ENCODE measurements around the gene OGFOD1. TPM values are rescaled to one million over a fixed set of nuclear protein-coding genes. Genes with fewer than 3 reads are reported as not detected.

OGFOD1 gene
- total and polyA plus RNA-seq, 2 of the 13 experiments (the other 11 are each of a cell fraction or from before 2014, with no cell fraction given) = 35.2 to 81.3 TPM

DNA sequence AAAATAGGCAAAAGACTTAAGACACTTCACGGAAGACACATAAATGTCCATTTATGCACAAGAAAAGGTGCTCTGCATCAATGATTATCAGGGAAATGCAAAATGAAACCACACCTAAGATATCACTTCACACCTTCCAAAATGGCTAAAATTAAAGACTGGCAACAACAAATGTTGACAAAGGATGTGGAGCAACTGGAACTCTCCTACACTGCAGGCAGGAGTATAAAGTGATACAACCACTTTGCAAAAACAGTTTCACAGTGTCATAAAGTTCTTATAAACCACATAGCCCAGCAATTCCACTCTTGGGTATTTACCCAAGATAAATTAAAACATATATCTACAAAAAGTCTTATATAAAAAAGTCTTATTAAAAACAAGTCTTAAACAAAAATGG is 60.7 kb downstream of the OGFOD1 start:
- Histone ChIP-seq H3K9me3 (ENCODE audit: low read length) (no peaks in the 10 kb centered on the region), H3K27ac (ENCODE audit: extremely low read length, insufficient read depth, low read length) (no peak overlapping the region), H3K9ac (ENCODE audit: insufficient read depth, low read depth, low read length) (no peak overlapping the region), H3K36me3 (replicated peaks in 1 of 2; ENCODE audit: control insufficient read depth in 1 of 2, insufficient read depth in 2 of 2, low read length in 2 of 2) (peaks cover 5 to 31% of the 10 kb centered on the region in 2 experiments), H4K20me1 (ENCODE audit: insufficient read depth, low read length) (no peaks in the 10 kb centered on the region), H3K4me2 (ENCODE audit: low read depth, low read length) (no peak overlapping the region), H3K27me3 (ENCODE audit: control insufficient read depth in 1 of 2, insufficient read depth in 2 of 2, low read length in 2 of 2) (no peaks in the 10 kb centered on the region), H3K79me2 (ENCODE audit: insufficient read depth, low read length) (no peaks in the 10 kb centered on the region), H2AFZ (ENCODE audit: low read length) (no peak overlapping the region), H3K4me1 (ENCODE audit: insufficient read depth, low read length) (no peaks in the 10 kb centered on the region), H3K4me3 (replicated peaks in 1 of 3; ENCODE audit: insufficient read depth in 1 of 3, low read depth in 2 of 3, low read length in 3 of 3) (no peak overlapping the region)
- ChIA-PET CTCF (ENCODE audit: low intra/inter-chr PET ratio, low total read pairs) (no interaction called here), POLR2A (no interaction called here)
- intact Hi-C loops (cut with micrococcal nuclease; ENCODE audit: unreplicated experiment) = no loop called here
- DNase-seq (ENCODE audit: low spot score) = no peak
- no peak for FAIRE-seq
- in situ Hi-C loops (cut with HindIII; ENCODE audit: extremely low pct_ligation_motif_present, low pct_unique_long_range_greater_than_20kb) = loop anchor here (10.0 kb wide), 1 partner anchor 193 kb away; no protein-coding TSS in a partner anchor
- WGBS (ENCODE audit: low lambda C conversion rate) = 93% methylated on average over 1 of the region's 1 CpG
- no peak for ATAC-seq
- no TSS peak for BruUV-seq (replicated peaks)
- TF ChIP-seq, protein P1, sequence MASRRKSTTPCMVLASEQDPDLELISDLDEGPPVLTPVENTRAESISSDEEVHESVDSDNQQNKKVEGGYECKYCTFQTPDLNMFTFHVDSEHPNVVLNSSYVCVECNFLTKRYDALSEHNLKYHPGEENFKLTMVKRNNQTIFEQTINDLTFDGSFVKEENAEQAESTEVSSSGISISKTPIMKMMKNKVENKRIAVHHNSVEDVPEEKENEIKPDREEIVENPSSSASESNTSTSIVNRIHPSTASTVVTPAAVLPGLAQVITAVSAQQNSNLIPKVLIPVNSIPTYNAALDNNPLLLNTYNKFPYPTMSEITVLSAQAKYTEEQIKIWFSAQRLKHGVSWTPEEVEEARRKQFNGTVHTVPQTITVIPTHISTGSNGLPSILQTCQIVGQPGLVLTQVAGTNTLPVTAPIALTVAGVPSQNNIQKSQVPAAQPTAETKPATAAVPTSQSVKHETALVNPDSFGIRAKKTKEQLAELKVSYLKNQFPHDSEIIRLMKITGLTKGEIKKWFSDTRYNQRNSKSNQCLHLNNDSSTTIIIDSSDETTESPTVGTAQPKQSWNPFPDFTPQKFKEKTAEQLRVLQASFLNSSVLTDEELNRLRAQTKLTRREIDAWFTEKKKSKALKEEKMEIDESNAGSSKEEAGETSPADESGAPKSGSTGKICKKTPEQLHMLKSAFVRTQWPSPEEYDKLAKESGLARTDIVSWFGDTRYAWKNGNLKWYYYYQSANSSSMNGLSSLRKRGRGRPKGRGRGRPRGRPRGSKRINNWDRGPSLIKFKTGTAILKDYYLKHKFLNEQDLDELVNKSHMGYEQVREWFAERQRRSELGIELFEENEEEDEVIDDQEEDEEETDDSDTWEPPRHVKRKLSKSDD (CRISPR knock-in tag; IDR thresholded peaks at IDR 0.05; ENCODE audit: low read depth) = no peak
- TF ChIP-seq ZNF7 (CRISPR knock-in tag; IDR thresholded peaks at IDR 0.05) = peak; percentile 93

DNA sequence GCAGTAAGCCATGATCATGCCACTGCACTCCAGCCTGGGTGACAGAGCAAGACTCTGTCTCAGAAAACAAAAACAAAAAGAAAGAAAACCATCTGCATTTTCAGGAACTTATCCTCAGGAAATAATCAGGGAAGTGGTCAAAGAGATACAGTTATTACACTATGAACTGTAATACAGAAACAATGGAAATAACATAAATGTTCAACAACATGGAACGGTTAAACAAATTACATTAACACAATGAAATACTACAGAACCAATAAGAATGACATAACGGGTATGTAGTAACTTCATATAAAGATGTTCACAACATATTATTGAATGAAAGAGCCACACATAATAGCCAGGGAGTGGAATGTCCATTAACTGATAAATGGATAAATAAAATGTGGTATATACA is 61.7 kb downstream of the OGFOD1 start:
- ATAC-seq = no peak
- intact Hi-C loops (cut with micrococcal nuclease; ENCODE audit: unreplicated experiment) = no loop called here
- CTCF ChIA-PET (ENCODE audit: low intra/inter-chr PET ratio, low total read pairs) = interaction anchor here (0.7 to 4.2 kb wide), 4 partner anchors 20 to 189 kb away, joined by 3 to 21 read pairs (median 12); no protein-coding TSS in a partner anchor
- TF ChIP-seq GTF3A (CRISPR knock-in tag; conservative IDR thresholded peaks at IDR 0.05) = no peak
- TF ChIP-seq MBD4 (IDR thresholded peaks at IDR 0.05; ENCODE audit: borderline replicate concordance, low read length) = no peak
- TF ChIP-seq MTF1 (CRISPR knock-in tag; IDR thresholded peaks at IDR 0.05) = no peak
- no peak for TF ChIP-seq PLRG1 (conservative IDR thresholded peaks at IDR 0.05)
- TF ChIP-seq EP300 (IDR thresholded peaks at IDR 0.05; ENCODE audit: low read depth in 2 of 2, low read length in 2 of 2) = no peak
- TF ChIP-seq EP300 (CRISPR knock-in tag; IDR thresholded peaks at IDR 0.05; ENCODE audit: borderline replicate concordance) = no peak
- no peak for TF ChIP-seq ETV6 (CRISPR knock-in tag; conservative IDR thresholded peaks at IDR 0.05)
- TF ChIP-seq REL (CRISPR knock-in tag; conservative IDR thresholded peaks at IDR 0.05) = no peak
- TF ChIP-seq, protein P2, sequence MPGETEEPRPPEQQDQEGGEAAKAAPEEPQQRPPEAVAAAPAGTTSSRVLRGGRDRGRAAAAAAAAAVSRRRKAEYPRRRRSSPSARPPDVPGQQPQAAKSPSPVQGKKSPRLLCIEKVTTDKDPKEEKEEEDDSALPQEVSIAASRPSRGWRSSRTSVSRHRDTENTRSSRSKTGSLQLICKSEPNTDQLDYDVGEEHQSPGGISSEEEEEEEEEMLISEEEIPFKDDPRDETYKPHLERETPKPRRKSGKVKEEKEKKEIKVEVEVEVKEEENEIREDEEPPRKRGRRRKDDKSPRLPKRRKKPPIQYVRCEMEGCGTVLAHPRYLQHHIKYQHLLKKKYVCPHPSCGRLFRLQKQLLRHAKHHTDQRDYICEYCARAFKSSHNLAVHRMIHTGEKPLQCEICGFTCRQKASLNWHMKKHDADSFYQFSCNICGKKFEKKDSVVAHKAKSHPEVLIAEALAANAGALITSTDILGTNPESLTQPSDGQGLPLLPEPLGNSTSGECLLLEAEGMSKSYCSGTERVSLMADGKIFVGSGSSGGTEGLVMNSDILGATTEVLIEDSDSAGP (CRISPR knock-in tag; IDR thresholded peaks at IDR 0.05; ENCODE audit: borderline replicate concordance) = no peak
- no peak for TF ChIP-seq MLLT10 (CRISPR knock-in tag; IDR thresholded peaks at IDR 0.05)

More for the DNA sequence above, 61.7 kb downstream of the OGFOD1 start:
- 98% methylated on average over 2 of the region's 2 CpGs for WGBS (ENCODE audit: low lambda C conversion rate)
- peaks cover 10% of the 10 kb centered on the region for H3K4me1 ChIP-seq (ENCODE audit: insufficient read depth, low read length)
- no peaks in the 10 kb centered on the region for H3K79me2 ChIP-seq (ENCODE audit: insufficient read depth, low read length)
- no peak overlapping the region for H2AFZ ChIP-seq (ENCODE audit: low read length)
- H4K20me1 ChIP-seq (ENCODE audit: insufficient read depth, low read length) = no peaks in the 10 kb centered on the region
- H3K4me2 ChIP-seq (ENCODE audit: low read depth, low read length) = no peak overlapping the region
- no peak overlapping the region for H3K4me3 ChIP-seq (replicated peaks in 1 of 3; ENCODE audit: insufficient read depth in 1 of 3, low read depth in 2 of 3, low read length in 3 of 3)
- peaks cover 5 to 27% of the 10 kb centered on the region in 2 experiments; a peak in 4 of 5 replicates for H3K36me3 ChIP-seq (replicated peaks in 1 of 2; ENCODE audit: control insufficient read depth in 1 of 2, insufficient read depth in 2 of 2, low read length in 2 of 2)
- BruUV-seq (replicated peaks) = no TSS peak
- no peaks in the 10 kb centered on the region for H3K9me3 ChIP-seq (ENCODE audit: low read length)
- DNase-seq (ENCODE audit: low spot score) = no peak
- no peak overlapping the region for H3K27ac ChIP-seq (ENCODE audit: extremely low read length, insufficient read depth, low read length)
- no peak overlapping the region for H3K9ac ChIP-seq (ENCODE audit: insufficient read depth, low read depth, low read length)
- POLR2A ChIA-PET = no interaction called here
- FAIRE-seq = no peak
- no peaks in the 10 kb centered on the region for H3K27me3 ChIP-seq (ENCODE audit: control insufficient read depth in 1 of 2, insufficient read depth in 2 of 2, low read length in 2 of 2)
- in situ Hi-C loops (cut with HindIII; ENCODE audit: extremely low pct_ligation_motif_present, low pct_unique_long_range_greater_than_20kb) = loop anchor here (10.0 kb wide), 1 partner anchor 192 kb away; no protein-coding TSS in a partner anchor

All from HepG2 (cell line).